Measurements from ENCODE around the gene PTRH1. TPM values are rescaled to one million over a fixed set of nuclear protein-coding genes. Genes with fewer than 3 reads are reported as not detected.
A peak's percentile ranks its signal among the peaks of the same experiment; 100 is the strongest.

PTRH1 gene
- total and polyA plus RNA-seq, 2 of the 13 experiments (the other 11 are each of a cell fraction or from before 2014, with no cell fraction given), result 4.0 to 10.4 TPM

DNA sequence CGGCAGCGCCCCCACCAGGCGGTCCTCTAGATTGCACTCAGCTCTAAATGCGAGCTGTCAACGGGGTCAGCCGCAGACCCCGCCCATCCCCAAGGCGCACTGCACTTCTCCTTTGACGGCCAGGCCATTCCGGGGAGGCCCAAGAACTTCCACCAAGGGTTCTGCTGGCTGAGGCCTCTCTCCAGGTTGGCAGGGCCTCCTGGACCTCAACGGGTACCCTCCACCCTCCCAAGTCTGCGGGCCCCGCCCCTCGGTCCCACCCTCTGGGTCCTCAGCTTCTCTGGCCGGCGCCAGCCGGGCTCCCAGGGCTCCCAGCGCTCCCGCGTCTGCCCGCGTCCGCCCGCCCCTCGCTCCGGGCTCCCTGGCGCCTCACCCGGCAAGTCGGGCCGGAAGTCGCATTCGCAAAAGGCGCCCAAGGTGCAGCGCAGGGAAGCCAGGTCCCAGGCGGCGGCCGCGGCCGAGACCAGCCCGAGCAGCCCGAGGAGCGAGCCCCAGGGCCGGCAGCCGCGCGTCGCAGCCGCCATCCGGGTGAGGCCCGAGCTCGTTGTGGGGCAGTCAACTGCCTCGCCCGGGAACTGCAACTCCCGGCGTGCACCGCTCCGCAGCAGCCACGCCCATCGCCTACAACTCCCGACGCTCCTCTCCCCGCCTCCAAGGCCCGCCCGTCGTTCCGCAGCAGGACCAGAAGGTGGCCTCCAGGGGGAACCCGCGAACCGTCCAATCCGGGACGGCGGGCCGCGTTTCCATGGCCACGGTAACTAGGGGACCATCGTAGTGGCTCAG is 19.5 kb upstream of the PTRH1 start, which contains the start of gene TOR2A (continued):
- TF ChIP-seq ZSCAN29 (CRISPR knock-in tag; conservative IDR thresholded peaks at IDR 0.05) (peak; percentile 88), TOPORS (CRISPR knock-in tag; IDR thresholded peaks at IDR 0.05) (no peak)

DNA sequence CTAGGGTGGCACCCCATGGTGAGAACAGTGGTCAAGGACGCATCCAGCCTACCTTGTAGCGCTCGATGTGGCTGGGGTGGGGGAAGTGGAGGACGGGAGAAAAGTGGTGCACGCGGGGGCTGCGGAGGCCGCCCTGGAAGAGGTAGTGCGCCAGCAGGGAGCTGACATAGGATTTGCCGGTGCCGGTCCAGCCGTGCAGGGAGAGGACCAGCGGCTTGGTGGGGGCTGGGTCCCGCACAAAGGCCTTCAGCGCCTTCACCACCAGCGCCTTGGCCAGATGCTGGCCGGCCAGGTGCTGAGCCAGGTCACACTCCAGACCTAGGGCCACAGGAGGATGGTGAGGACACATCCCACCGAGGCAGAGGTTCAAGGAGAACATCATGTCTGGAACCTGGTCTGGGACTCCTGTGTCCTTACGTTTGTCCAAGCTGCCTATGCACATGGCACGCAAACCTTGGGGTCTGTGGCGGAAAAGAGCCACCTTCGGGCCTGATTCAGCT is 18.8 kb upstream of the PTRH1 start:
- Histone ChIP-seq H3K36me3 (replicated peaks in 1 of 2; ENCODE audit: control insufficient read depth in 1 of 2, insufficient read depth in 2 of 2, low read length in 2 of 2) (no peaks in the 10 kb centered on the region), H3K9me3 (ENCODE audit: low read length) (no peaks in the 10 kb centered on the region), H3K27ac (ENCODE audit: extremely low read length, insufficient read depth, low read length) (peak overlapping the region; percentile 71), H3K4me2 (ENCODE audit: low read depth, low read length) (peak overlapping the region; percentile 73), H3K4me1 (ENCODE audit: insufficient read depth, low read length) (peaks cover 31% of the 10 kb centered on the region), H3K4me3 (replicated peaks in 1 of 3; ENCODE audit: insufficient read depth in 1 of 3, low read depth in 2 of 3, low read length in 3 of 3) (peak overlapping the region; percentile 57 to 77 (median 74); a peak in 5 of 6 replicates), H3K9ac (ENCODE audit: insufficient read depth, low read depth, low read length) (peak overlapping the region; percentile 76), H3K79me2 (ENCODE audit: insufficient read depth, low read length) (no peaks in the 10 kb centered on the region), H2AFZ (ENCODE audit: low read length) (no peak overlapping the region), H3K27me3 (ENCODE audit: control insufficient read depth in 1 of 2, insufficient read depth in 2 of 2, low read length in 2 of 2) (peaks cover 4 to 14% of the 10 kb centered on the region in 2 experiments; a peak in 3 of 5 replicates), H4K20me1 (ENCODE audit: insufficient read depth, low read length) (no peaks in the 10 kb centered on the region)
- in situ Hi-C loops (cut with HindIII; ENCODE audit: extremely low pct_ligation_motif_present, low pct_unique_long_range_greater_than_20kb) (loop anchor here (10.0 kb wide), 1 partner anchor 229 kb away; no protein-coding TSS in a partner anchor), intact Hi-C loops (cut with micrococcal nuclease; ENCODE audit: unreplicated experiment) (loop anchor here (1.0 to 2.0 kb wide), 2 partner anchors 69 to 144 kb away; partner anchors contain the start of gene FPGS)
- no TSS peak for BruUV-seq (replicated peaks)
- FAIRE-seq (peak; percentile 49), DNase-seq (ENCODE audit: low spot score) (no peak), ATAC-seq (no peak)
- WGBS (ENCODE audit: low lambda C conversion rate), result 93% methylated on average over 5 of the region's 22 CpGs
- POLR2A ChIA-PET, result interaction anchor here (0.8 to 1.5 kb wide), 12 partner anchors 18 to 283 kb away, joined by 3 to 11 read pairs (median 5); partner anchors contain the start of genes CDK9, LRSAM1, PTRH1 and RPL12
- CTCF ChIA-PET (ENCODE audit: low intra/inter-chr PET ratio, low total read pairs), result interaction anchor here (1.9 to 3.9 kb wide), 2 partner anchors 51 to 144 kb away, joined by 10 to 33 read pairs; partner anchors contain the start of gene CDK9
- TF ChIP-seq KDM2A (CRISPR knock-in tag; IDR thresholded peaks at IDR 0.05; ENCODE audit: borderline replicate concordance, low read depth) (0 out of 2 replicates have a peak, but pooled peaks have one; percentile 34), ZNF350 (CRISPR knock-in tag; IDR thresholded peaks at IDR 0.05; ENCODE audit: borderline replicate concordance, low read depth) (peak; percentile 12; the same call in 1 of the 2 replicates), ZNF136 (CRISPR knock-in tag; IDR thresholded peaks at IDR 0.05; ENCODE audit: low read depth) (peak; percentile 63; the same call in 1 of the 2 replicates), ZBTB7A (CRISPR knock-in tag; IDR thresholded peaks at IDR 0.05) (no peak), MIER2 (CRISPR knock-in tag; IDR thresholded peaks at IDR 0.05) (no peak), ZNF891 (CRISPR knock-in tag; IDR thresholded peaks at IDR 0.05) (peak; percentile 77; the same call in 1 of the 2 replicates), TFE3 (CRISPR knock-in tag; IDR thresholded peaks at IDR 0.05) (no peak), NFATC3 (CRISPR knock-in tag; IDR thresholded peaks at IDR 0.05) (0 out of 2 replicates have a peak, but pooled peaks have one; percentile 32), ZNF451 (CRISPR knock-in tag; IDR thresholded peaks at IDR 0.05) (0 out of 2 replicates have a peak, but pooled peaks have one; percentile 4)
- TF ChIP-seq, protein P1, sequence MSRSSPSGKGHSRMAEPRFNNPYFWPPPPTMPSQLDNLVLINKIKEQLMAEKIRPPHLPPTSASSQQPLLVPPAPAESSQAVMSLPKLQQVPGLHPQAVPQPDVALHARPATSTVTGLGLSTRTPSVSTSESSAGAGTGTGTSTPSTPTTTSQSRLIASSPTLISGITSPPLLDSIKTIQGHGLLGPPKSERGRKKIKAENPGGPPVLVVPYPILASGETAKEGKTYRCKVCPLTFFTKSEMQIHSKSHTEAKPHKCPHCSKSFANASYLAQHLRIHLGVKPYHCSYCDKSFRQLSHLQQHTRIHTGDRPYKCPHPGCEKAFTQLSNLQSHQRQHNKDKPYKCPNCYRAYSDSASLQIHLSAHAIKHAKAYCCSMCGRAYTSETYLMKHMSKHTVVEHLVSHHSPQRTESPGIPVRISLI (CRISPR knock-in tag; IDR thresholded peaks at IDR 0.05; ENCODE audit: borderline replicate concordance), result peak; percentile 17; the same call in 1 of the 2 replicates
- TF ChIP-seq, protein P2, sequence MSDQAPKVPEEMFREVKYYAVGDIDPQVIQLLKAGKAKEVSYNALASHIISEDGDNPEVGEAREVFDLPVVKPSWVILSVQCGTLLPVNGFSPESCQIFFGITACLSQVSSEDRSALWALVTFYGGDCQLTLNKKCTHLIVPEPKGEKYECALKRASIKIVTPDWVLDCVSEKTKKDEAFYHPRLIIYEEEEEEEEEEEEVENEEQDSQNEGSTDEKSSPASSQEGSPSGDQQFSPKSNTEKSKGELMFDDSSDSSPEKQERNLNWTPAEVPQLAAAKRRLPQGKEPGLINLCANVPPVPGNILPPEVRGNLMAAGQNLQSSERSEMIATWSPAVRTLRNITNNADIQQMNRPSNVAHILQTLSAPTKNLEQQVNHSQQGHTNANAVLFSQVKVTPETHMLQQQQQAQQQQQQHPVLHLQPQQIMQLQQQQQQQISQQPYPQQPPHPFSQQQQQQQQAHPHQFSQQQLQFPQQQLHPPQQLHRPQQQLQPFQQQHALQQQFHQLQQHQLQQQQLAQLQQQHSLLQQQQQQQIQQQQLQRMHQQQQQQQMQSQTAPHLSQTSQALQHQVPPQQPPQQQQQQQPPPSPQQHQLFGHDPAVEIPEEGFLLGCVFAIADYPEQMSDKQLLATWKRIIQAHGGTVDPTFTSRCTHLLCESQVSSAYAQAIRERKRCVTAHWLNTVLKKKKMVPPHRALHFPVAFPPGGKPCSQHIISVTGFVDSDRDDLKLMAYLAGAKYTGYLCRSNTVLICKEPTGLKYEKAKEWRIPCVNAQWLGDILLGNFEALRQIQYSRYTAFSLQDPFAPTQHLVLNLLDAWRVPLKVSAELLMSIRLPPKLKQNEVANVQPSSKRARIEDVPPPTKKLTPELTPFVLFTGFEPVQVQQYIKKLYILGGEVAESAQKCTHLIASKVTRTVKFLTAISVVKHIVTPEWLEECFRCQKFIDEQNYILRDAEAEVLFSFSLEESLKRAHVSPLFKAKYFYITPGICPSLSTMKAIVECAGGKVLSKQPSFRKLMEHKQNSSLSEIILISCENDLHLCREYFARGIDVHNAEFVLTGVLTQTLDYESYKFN (CRISPR knock-in tag; conservative IDR thresholded peaks at IDR 0.05), result no peak
